SU-DHL-6 (cell line): ENCODE results near the gene FRRS1L.

Experiments
- H2AFZ ChIP-seq: fragments of 200-600 bp; sonication (generic); 2 replicates; pipeline ENCODE4 v1.6.1; 2014; ENCODE audit warnings: low read depth, mild to moderate bottlenecking, moderate library complexity, mixed read lengths, antibody characterized with exemption, low read length; ENCODE audit not compliant: severe bottlenecking
- H3F3A ChIP-seq: fragments of 200-600 bp; shearing (Covaris generic); 2 replicates; pipeline ENCODE4 v1.6.0; 2016; ENCODE audit warnings: antibody characterized with exemption, mild to moderate bottlenecking; ENCODE audit not compliant: insufficient read depth
- H3K27ac ChIP-seq: fragments of 200-600 bp; sonication (generic); 2 replicates; pipeline ENCODE4 v1.5.1; 2016; ENCODE audit warnings: low read depth, mild to moderate bottlenecking, low read length, moderate library complexity, mixed read lengths
- H3K27me3 ChIP-seq: fragments of 200-600 bp; sonication (generic), shearing (Covaris generic); 2 replicates; pipeline ENCODE4 v1.6.0; 2014; ENCODE audit warnings: mild to moderate bottlenecking, low read length
- H3K36me3 ChIP-seq: fragments of 200-600 bp; sonication (generic); 2 replicates; pipeline ENCODE4 v1.6.1; 2014; ENCODE audit warnings: mild to moderate bottlenecking, low read length, mixed read lengths
- H3K4me2 ChIP-seq: fragments of 300-600, 200-600 bp; shearing (Covaris generic), sonication (generic); 2 replicates; pipeline ENCODE4 v1.6.0; 2014; ENCODE audit warnings: low read length, low read depth, mild to moderate bottlenecking; ENCODE audit not compliant: poor library complexity, severe bottlenecking
- H3K4me3 ChIP-seq: fragments of 200-600 bp; sonication (generic); 2 replicates; pipeline ENCODE4 v1.5.1; 2014; ENCODE audit warnings: antibody characterized with exemption, low read length, mild to moderate bottlenecking, mixed read lengths; ENCODE audit not compliant: insufficient read depth, poor library complexity, severe bottlenecking
- H3K79me2 ChIP-seq: fragments of 200-600 bp; sonication (generic); 2 replicates; pipeline ENCODE4 v1.6.1; 2014; ENCODE audit warnings: mild to moderate bottlenecking, low read length, moderate library complexity; ENCODE audit not compliant: insufficient read depth
- H3K9ac ChIP-seq: fragments of 200-600 bp; sonication (generic); 2 replicates; pipeline ENCODE4 v1.7.0; 2014; ENCODE audit warnings: mild to moderate bottlenecking, low read length
- H3K9me2 ChIP-seq: fragments of 200-600 bp; sonication (generic); replicated peaks from 2 replicates; pipeline ENCODE4 v1.6.1; 2014; ENCODE audit warnings: low read length; ENCODE audit not compliant: insufficient read depth
- H3K9me3 ChIP-seq: fragments of 200-600 bp; sonication (generic); 2 replicates; pipeline ENCODE4 v1.6.1; 2014; ENCODE audit warnings: low read length, mixed read lengths; ENCODE audit not compliant: insufficient read depth
- H4K20me1 ChIP-seq: fragments of 200-600 bp; sonication (generic); 2 replicates; pipeline ENCODE4 v1.6.1; 2014; ENCODE audit warnings: low read depth, mild to moderate bottlenecking, antibody characterized with exemption, low read length, moderate library complexity, mixed read lengths
- CTCF ChIP-seq: fragments of 200-600 bp; sonication (generic); IDR thresholded peaks from one replicate; pipeline ENCODE4 v1.5.1; 2017; ENCODE audit warnings: antibody characterized with exemption, mild to moderate bottlenecking, low read length, moderate library complexity; ENCODE audit not compliant: insufficient read depth, poor library complexity, severe bottlenecking
- EZH2phosphoT487 ChIP-seq: fragments of 200-600 bp; sonication (generic), shearing (Covaris generic); conservative IDR thresholded peaks from 2 replicates; pipeline ENCODE4 v1.6.1; 2018; ENCODE audit warnings: mild to moderate bottlenecking, antibody characterized with exemption, low read length, moderate library complexity, mixed read lengths

Gene FRRS1L

GRCh38 chr9:109149722-109150121 is 17.3 kb downstream of the FRRS1L start:
- no peak overlapping the region for H2AFZ ChIP-seq
- TF ChIP-seq EZH2phosphoT487: no peak
- TF ChIP-seq CTCF: no peak
- no peaks in the 10 kb centered on the region for H3F3A ChIP-seq
- H3K9me3 ChIP-seq: peaks cover 3% of the 10 kb centered on the region; the same call in 1 of the 2 replicates
- H3K4me2 ChIP-seq: no peak overlapping the region
- H3K9ac ChIP-seq: no peak overlapping the region
- H3K79me2 ChIP-seq: no peaks in the 10 kb centered on the region
- no peaks in the 10 kb centered on the region for H4K20me1 ChIP-seq
- H3K4me3 ChIP-seq: no peak overlapping the region
- no peaks in the 10 kb centered on the region for H3K27me3 ChIP-seq
- H3K27ac ChIP-seq: no peak overlapping the region
- H3K9me2 ChIP-seq: no peaks in the 10 kb centered on the region
- H3K36me3 ChIP-seq: no peaks in the 10 kb centered on the region

GRCh38 chr9:109149089-109149488 is 18.0 kb downstream of the FRRS1L start:
- Histone ChIP-seq H3K27ac (no peak overlapping the region), H3K9me2 (no peaks in the 10 kb centered on the region), H3K4me3 (no peak overlapping the region)

GRCh38 chr9:109145051-109145450 is 22.0 kb downstream of the FRRS1L start:
- Histone ChIP-seq H3K27me3 (no peaks in the 10 kb centered on the region), H2AFZ (no peak overlapping the region), H3K36me3 (no peaks in the 10 kb centered on the region), H3K27ac (no peak overlapping the region), H3K9ac (no peak overlapping the region), H3K9me3 (no peaks in the 10 kb centered on the region), H3K4me2 (no peak overlapping the region), H3K79me2 (no peaks in the 10 kb centered on the region), H3K4me3 (no peak overlapping the region), H3K9me2 (no peaks in the 10 kb centered on the region), H3F3A (no peaks in the 10 kb centered on the region), H4K20me1 (no peaks in the 10 kb centered on the region)
- no peak for TF ChIP-seq EZH2phosphoT487
- no peak for TF ChIP-seq CTCF

More at GRCh38 chr9:109149089-109149488, 18.0 kb downstream of the FRRS1L start:
- Histone ChIP-seq H3K4me2 (no peak overlapping the region), H3K36me3 (no peaks in the 10 kb centered on the region), H4K20me1 (no peaks in the 10 kb centered on the region), H2AFZ (no peak overlapping the region), H3K9me3 (peaks cover 3% of the 10 kb centered on the region; the same call in 1 of the 2 replicates), H3K79me2 (no peaks in the 10 kb centered on the region), H3K27me3 (no peaks in the 10 kb centered on the region), H3K9ac (no peak overlapping the region), H3F3A (no peaks in the 10 kb centered on the region)
- no peak for TF ChIP-seq EZH2phosphoT487
- TF ChIP-seq CTCF: no peak
